SK-N-SH treated with all-trans-retinoic acid at 6 μM for 48 hours (cell line): ENCODE measurements around the gene TBATA.

Experiments used
- BACH2 ChIP-seq: fragments of 250-450 bp; sonication (Bioruptor Pico); IDR thresholded peaks from 2 replicates; pipeline ENCODE4 v1.9.0; 2021; ENCODE audit warnings: mild to moderate bottlenecking, borderline replicate concordance
- ISL1 ChIP-seq: fragments of 250-450 bp; sonication (Bioruptor Pico); IDR thresholded peaks from 2 replicates; pipeline ENCODE4 v2.1.2; 2022; ENCODE audit warnings: mild to moderate bottlenecking, moderate library complexity
- OSR1 ChIP-seq: fragments of 250-450 bp; sonication (Bioruptor Pico); IDR thresholded peaks from 2 replicates; pipeline ENCODE4 v1.8.0; 2022; ENCODE audit warnings: moderate library complexity, mild to moderate bottlenecking, inconsistent platforms
- SNAI2 ChIP-seq: fragments of 250-450 bp; sonication (Bioruptor Pico); IDR thresholded peaks from 2 replicates; pipeline ENCODE4 v1.5.0; 2020; ENCODE audit warnings: mild to moderate bottlenecking, moderate library complexity
- TOX ChIP-seq: fragments of 250-450 bp; sonication (Bioruptor Pico); IDR thresholded peaks from 2 replicates; pipeline ENCODE4 v1.8.0; 2021; ENCODE audit warnings: mild to moderate bottlenecking, moderate library complexity, borderline replicate concordance
- ZFP30 ChIP-seq: fragments of 450-650 bp; formaldehyde crosslinking; IDR thresholded peaks from 2 replicates; pipeline ENCODE4 v1.5.0; 2022; ENCODE audit warnings: mild to moderate bottlenecking, moderate library complexity
- ZNF565 ChIP-seq: fragments of 450-650 bp; formaldehyde crosslinking; conservative IDR thresholded peaks from 2 replicates; pipeline ENCODE4 v1.5.0; 2020; ENCODE audit warnings: low read depth, mild to moderate bottlenecking, moderate library complexity
- ZNF70 ChIP-seq: fragments of 450-650 bp; formaldehyde crosslinking; IDR thresholded peaks from 2 replicates; pipeline ENCODE4 v1.5.0; 2020; ENCODE audit warnings: mild to moderate bottlenecking, moderate library complexity
- TF ChIP-seq, protein P1 (sequence below): fragments of 250-450 bp; sonication (Bioruptor Pico); IDR thresholded peaks from 2 replicates; pipeline ENCODE4 v1.8.0; 2020; ENCODE audit warnings: mild to moderate bottlenecking, moderate library complexity, borderline replicate concordance

DNA sequence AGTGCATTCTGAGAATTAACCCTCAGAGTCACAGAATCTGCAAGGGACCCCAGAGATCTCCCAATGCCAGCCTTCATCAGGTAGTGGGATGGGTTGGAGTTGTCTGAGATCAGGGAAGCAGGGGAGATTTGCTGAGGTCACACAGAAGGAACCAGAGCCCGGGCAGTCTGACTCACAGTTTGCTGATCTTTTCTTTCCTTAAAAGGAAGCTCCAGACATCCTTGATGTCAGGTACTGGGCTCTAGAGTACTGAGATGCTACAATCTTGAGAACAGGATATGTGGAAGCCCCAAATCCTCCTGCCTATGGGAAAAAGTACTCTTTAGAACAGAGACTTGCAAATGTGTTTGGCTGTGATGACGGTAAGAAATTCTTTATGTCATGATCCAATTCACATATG is 706 bp downstream of the TBATA start:
- TF ChIP-seq OSR1 (CRISPR knock-in tag), result no peak
- TF ChIP-seq ISL1 (CRISPR knock-in tag), result no peak
- TF ChIP-seq SNAI2 (CRISPR knock-in tag), result no peak
- no peak for TF ChIP-seq ZNF70 (CRISPR knock-in tag)
- no peak for TF ChIP-seq BACH2 (CRISPR knock-in tag)
- TF ChIP-seq ZFP30 (CRISPR knock-in tag), result no peak
- TF ChIP-seq ZNF565 (CRISPR knock-in tag), result no peak
- TF ChIP-seq, protein P1, sequence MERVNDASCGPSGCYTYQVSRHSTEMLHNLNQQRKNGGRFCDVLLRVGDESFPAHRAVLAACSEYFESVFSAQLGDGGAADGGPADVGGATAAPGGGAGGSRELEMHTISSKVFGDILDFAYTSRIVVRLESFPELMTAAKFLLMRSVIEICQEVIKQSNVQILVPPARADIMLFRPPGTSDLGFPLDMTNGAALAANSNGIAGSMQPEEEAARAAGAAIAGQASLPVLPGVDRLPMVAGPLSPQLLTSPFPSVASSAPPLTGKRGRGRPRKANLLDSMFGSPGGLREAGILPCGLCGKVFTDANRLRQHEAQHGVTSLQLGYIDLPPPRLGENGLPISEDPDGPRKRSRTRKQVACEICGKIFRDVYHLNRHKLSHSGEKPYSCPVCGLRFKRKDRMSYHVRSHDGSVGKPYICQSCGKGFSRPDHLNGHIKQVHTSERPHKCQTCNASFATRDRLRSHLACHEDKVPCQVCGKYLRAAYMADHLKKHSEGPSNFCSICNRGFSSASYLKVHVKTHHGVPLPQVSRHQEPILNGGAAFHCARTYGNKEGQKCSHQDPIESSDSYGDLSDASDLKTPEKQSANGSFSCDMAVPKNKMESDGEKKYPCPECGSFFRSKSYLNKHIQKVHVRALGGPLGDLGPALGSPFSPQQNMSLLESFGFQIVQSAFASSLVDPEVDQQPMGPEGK (CRISPR knock-in tag), result no peak
- no peak for TF ChIP-seq TOX (CRISPR knock-in tag)
